GM12865 (cell line): Measurements from ENCODE around the gene CDHR3.

Experiments
- DNase-seq: peaks from one replicate; pipeline ENCODE4 v3.0.0; 2010; ENCODE audit warnings: low read depth
- H3K4me3 ChIP-seq: 2 replicates; pipeline ENCODE4 v1.5.1; 2011; ENCODE audit warnings: mild to moderate bottlenecking, low read depth, low read length, control low read depth
- TF ChIP-seq, protein P1 (sequence below): IDR thresholded peaks from 2 replicates; pipeline ENCODE4 v1.5.1; 2011; ENCODE audit warnings: low read length, control low read depth, low read depth, inconsistent platforms; ENCODE audit not compliant: insufficient read depth; ENCODE audit errors: missing control alignments

CDHR3 gene, protein sequence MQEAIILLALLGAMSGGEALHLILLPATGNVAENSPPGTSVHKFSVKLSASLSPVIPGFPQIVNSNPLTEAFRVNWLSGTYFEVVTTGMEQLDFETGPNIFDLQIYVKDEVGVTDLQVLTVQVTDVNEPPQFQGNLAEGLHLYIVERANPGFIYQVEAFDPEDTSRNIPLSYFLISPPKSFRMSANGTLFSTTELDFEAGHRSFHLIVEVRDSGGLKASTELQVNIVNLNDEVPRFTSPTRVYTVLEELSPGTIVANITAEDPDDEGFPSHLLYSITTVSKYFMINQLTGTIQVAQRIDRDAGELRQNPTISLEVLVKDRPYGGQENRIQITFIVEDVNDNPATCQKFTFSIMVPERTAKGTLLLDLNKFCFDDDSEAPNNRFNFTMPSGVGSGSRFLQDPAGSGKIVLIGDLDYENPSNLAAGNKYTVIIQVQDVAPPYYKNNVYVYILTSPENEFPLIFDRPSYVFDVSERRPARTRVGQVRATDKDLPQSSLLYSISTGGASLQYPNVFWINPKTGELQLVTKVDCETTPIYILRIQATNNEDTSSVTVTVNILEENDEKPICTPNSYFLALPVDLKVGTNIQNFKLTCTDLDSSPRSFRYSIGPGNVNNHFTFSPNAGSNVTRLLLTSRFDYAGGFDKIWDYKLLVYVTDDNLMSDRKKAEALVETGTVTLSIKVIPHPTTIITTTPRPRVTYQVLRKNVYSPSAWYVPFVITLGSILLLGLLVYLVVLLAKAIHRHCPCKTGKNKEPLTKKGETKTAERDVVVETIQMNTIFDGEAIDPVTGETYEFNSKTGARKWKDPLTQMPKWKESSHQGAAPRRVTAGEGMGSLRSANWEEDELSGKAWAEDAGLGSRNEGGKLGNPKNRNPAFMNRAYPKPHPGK

DNA sequence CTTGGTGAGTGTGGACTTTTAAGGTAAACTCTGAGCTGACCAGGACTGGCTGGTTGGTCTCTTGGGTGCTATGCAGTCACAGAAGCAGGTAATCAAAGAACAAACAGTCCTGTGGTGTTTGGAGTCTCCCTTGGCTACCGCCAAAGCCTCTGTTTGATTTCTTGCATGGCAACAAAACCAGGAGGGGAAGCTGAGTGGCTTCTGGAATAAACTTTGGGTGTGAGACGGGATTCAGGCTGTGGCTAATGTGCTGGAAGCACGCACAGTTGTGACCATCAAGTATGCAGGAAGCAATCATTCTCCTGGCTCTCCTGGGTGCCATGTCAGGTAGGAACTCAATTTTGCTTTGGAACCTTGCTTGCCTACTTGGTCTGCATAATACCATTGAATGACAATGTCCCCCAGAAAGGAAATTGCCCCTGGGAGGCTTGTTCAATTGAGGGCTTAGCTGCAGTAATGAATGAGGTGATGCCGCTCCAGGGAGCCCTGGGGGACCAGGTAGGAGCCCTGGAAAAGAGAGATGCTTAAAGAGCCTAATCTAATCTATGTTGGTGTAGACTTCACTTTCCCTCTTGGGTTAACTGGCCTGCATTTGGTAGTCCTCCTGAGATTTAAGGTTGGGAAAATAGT is at the start of gene CDHR3:
TSS of gene CDHR3 (plus strand) at position 227 of the 630 bp plus-strand sequence. CDS start at position 282, 55 bp downstream.
- DNase-seq: no peak
- no peak within 1 kb of the TSS for H3K4me3 ChIP-seq
- TF ChIP-seq, protein P1, sequence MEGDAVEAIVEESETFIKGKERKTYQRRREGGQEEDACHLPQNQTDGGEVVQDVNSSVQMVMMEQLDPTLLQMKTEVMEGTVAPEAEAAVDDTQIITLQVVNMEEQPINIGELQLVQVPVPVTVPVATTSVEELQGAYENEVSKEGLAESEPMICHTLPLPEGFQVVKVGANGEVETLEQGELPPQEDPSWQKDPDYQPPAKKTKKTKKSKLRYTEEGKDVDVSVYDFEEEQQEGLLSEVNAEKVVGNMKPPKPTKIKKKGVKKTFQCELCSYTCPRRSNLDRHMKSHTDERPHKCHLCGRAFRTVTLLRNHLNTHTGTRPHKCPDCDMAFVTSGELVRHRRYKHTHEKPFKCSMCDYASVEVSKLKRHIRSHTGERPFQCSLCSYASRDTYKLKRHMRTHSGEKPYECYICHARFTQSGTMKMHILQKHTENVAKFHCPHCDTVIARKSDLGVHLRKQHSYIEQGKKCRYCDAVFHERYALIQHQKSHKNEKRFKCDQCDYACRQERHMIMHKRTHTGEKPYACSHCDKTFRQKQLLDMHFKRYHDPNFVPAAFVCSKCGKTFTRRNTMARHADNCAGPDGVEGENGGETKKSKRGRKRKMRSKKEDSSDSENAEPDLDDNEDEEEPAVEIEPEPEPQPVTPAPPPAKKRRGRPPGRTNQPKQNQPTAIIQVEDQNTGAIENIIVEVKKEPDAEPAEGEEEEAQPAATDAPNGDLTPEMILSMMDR: no peak

DNA sequence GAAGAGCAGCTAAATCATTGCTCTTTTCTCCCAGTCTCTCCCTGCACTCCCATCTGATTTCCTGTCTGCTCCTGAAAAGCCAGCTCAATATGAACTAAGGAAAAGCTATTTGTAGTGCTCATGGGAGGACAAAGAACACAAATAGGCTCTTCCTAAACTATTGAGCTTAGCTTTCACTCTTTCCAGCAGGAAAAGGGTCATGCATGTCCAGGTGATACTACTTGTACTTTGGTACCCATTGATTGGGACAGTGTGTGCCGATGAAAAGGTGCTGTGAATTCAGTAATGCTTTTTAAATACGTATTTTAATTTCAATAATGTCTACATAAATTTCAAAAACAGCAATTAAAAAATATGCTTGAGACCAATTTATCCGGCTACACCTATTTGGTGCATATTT is 49.1 kb upstream of the CDHR3 start:
- TF ChIP-seq, protein P1: no peak
- H3K4me3 ChIP-seq: no peak overlapping the region
- DNase-seq: no peak

DNA sequence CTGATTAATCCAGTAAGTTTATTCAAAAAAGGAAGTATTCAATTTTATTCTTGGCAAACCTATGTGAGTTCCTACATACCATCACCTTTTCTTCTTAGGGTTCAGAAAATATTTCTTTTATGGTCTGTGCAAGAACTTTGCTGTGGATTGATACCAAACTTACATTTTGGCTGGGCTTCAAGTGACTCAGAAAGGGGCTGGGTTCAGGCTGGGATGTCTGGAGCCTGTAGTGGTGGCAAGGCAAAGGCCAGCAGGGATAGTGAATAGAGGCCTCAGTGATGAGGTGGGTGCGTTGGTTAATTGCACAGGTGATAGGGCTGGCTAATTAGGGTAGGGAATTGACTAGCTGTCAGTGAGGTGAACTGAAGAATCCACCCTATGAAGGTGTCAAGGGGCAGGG is 46.5 kb upstream of the CDHR3 start:
- DNase-seq: no peak
- TF ChIP-seq, protein P1: no peak
- H3K4me3 ChIP-seq: no peak overlapping the region

DNA sequence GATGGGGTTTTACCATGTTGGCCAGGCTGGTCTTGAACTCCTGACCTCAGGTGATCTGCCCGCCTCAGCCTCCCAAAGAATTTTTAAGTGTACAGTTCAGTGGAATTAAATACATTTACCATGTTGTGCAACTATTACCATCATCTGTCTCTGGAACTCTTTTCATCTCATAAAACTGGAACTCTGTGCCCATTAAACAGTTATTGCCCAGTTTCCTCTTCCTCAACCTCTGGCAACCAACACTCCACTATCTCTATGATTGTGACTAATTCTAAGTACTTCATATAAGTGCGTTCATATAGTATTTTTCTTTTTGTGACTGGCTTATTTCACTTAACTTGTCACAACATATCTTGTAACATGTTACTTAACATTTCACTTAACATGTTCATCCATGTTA is 45.4 kb upstream of the CDHR3 start:
- no peak for DNase-seq
- H3K4me3 ChIP-seq: no peak overlapping the region
- TF ChIP-seq, protein P1: no peak

DNA sequence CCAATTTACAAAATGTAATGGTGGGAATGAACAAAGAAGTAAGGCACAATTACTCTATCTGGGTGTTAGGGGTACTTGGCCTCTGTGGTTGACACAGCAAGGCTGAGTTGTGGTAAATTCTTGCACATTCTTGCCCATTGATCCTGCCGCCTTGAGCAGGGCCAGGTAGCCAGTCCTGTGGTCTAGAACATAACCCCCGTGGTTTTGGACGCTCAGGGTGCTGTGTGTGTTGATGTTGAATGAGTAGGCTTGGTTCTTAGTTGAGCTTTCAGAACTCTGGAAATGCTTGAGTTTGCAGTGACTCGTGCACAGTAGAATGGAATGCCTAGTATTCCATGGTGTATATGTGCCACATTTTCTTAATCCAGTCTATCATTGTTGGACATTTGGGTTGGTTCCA is 42.3 kb upstream of the CDHR3 start:
- no peak for DNase-seq
- H3K4me3 ChIP-seq: no peak overlapping the region
- TF ChIP-seq, protein P1: no peak

DNA sequence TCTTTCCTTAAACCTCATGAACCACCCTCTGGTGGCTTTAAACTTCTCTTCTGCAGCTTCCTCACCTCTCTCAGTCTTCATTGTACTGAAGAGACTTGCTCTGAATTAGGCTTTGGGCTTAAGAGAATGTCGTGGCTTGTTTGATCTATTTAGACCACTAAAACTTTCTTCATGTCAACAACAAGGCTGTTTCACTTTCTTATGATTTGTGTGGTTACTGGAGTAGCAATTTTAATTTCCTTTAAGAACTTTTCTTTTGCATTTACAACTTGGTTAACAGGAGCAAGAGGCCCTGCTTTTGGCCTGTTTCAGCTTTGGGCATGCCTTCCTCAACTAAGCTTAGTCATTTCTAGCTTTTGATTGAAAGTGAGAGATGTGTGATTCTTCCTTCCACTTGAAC is 38.1 kb upstream of the CDHR3 start:
- DNase-seq: peak; percentile 74
- H3K4me3 ChIP-seq: no peak overlapping the region
- TF ChIP-seq, protein P1: no peak
